PC-9 (cell line): ENCODE results near the gene CNP.

ENCODE experiments used
- CTCF ChIP-seq: fragments of 200-600 bp; sonication (generic); conservative IDR thresholded peaks from 2 replicates; pipeline ENCODE4 v1.6.1; 2017; ENCODE audit warnings: mixed run types, antibody characterized with exemption, mild to moderate bottlenecking, moderate library complexity
- EZH2 ChIP-seq: fragments of 200-600 bp; sonication (generic); IDR thresholded peaks from 2 replicates; pipeline ENCODE4 v1.8.0; 2017; ENCODE audit warnings: antibody characterized with exemption, low read depth

DNA sequence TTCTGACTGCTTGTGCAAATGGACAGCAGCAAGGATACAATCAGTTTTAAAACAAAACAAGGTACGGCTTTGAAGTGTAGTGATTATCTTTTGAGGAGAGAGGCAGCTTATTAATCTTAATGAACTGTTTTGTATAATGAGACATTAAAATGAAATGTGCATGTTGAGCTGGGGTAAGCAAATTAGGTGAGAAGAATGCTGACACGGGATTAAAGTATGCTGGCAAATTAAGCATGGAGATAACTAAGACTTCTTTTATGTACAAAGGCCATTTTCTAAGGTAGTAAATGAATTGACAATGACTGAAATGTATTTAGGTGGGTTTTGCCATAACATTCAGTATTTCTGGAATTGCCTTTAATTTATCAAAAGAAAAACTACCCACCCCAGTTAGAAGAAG lies 31.9 kb downstream of the CNP start:
- TF ChIP-seq EZH2: no peak
- TF ChIP-seq CTCF: no peak
